DMS153 (cell line): ENCODE data around the gene ARF5.

Experiments
- DNase-seq: peaks from one replicate; lab custom pipeline; 2025; lab: John Stamatoyannopoulos, UW

ARF5 gene

DNA sequence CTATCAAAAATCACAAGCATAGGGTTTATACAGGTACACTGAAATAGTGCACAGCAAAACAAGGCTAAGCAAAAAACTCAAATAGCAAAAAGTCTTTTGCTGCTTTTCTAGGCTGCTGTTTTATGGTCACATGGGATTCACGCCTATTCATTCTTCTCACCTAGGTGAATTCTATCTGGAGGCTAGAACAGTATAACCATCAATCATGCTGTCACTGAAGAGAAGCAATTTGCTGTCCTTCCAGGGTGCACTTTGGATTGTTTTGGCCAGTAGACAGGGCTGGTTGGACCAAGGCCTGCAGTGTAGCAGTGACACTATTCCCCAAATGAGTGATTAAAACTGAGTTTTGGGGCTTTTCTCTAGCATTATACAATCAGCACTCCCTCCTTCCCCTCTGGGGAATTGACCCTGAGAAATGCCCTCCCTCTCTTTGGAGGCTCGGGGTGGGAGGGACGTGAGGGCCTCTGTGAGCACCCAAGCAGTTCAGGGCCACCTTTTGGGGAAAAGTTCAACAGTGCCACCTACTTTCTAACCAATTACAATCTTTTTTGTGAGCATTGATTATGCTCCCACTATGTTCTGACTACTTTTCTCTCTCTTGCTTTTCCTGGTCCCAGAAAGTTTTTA lies 47.6 kb downstream of the ARF5 start:
- no peak for DNase-seq

DNA sequence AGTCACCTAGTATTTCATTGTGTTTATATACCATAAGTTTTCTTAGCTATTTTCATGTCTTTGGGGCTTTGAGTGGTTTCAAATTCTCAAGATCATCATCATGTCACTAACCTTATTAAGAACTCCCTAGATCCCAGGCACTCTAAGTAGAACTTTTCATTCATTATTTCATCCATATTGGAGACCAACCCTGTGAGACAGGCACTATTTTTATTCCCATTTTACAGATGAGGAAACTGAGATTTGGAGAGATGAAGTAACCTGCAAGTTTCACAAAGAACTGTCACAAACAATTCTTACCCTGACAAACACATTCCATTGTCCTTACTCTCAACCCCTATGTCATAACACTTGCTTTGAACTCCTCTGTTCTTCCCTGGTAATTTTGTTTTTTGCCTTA lies 50.0 kb downstream of the ARF5 start:
- DNase-seq = no peak
